Measurements from ENCODE around the gene SZT2.

- TF ChIP-seq POLR2A (IDR thresholded peaks at IDR 0.05) (no peak), POLR2AphosphoS5 (IDR thresholded peaks at IDR 0.05) (no peak), CTCF (IDR thresholded peaks at IDR 0.05) (no peak)
These were observed 92.5 kb downstream of the SZT2 start for GRCh38 chr1:43482215-43482614.

Data from breast epithelium (tissue), 3 donors.